ENCODE data around the gene STK32C.

DNA sequence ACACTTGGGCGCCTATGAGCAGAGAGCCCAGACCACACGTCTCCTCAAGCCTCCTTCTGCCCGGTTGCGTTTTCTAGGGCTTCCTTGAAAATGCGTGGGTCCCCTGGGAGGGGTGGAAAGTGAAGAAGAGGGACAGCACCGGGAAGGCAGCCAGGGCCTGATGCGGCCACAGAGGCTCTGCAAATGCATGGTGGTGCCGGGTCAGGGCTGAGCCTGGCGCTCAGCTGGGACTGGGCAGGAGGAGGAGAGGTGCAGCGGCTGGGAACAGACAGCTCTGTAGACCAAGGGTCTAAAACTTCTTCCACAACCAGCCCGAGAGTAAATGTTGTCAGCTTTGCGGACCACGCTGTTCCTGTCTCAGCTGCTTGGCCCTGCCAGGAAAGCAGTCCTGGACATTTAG lies 119.4 kb downstream of the STK32C start:
- TF ChIP-seq, protein P1, sequence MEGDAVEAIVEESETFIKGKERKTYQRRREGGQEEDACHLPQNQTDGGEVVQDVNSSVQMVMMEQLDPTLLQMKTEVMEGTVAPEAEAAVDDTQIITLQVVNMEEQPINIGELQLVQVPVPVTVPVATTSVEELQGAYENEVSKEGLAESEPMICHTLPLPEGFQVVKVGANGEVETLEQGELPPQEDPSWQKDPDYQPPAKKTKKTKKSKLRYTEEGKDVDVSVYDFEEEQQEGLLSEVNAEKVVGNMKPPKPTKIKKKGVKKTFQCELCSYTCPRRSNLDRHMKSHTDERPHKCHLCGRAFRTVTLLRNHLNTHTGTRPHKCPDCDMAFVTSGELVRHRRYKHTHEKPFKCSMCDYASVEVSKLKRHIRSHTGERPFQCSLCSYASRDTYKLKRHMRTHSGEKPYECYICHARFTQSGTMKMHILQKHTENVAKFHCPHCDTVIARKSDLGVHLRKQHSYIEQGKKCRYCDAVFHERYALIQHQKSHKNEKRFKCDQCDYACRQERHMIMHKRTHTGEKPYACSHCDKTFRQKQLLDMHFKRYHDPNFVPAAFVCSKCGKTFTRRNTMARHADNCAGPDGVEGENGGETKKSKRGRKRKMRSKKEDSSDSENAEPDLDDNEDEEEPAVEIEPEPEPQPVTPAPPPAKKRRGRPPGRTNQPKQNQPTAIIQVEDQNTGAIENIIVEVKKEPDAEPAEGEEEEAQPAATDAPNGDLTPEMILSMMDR (IDR thresholded peaks at IDR 0.05), result no peak
- no peak for TF ChIP-seq CHD2 (IDR thresholded peaks at IDR 0.05; ENCODE audit: low read length, partially characterized antibody)
- TF ChIP-seq, protein P2, sequence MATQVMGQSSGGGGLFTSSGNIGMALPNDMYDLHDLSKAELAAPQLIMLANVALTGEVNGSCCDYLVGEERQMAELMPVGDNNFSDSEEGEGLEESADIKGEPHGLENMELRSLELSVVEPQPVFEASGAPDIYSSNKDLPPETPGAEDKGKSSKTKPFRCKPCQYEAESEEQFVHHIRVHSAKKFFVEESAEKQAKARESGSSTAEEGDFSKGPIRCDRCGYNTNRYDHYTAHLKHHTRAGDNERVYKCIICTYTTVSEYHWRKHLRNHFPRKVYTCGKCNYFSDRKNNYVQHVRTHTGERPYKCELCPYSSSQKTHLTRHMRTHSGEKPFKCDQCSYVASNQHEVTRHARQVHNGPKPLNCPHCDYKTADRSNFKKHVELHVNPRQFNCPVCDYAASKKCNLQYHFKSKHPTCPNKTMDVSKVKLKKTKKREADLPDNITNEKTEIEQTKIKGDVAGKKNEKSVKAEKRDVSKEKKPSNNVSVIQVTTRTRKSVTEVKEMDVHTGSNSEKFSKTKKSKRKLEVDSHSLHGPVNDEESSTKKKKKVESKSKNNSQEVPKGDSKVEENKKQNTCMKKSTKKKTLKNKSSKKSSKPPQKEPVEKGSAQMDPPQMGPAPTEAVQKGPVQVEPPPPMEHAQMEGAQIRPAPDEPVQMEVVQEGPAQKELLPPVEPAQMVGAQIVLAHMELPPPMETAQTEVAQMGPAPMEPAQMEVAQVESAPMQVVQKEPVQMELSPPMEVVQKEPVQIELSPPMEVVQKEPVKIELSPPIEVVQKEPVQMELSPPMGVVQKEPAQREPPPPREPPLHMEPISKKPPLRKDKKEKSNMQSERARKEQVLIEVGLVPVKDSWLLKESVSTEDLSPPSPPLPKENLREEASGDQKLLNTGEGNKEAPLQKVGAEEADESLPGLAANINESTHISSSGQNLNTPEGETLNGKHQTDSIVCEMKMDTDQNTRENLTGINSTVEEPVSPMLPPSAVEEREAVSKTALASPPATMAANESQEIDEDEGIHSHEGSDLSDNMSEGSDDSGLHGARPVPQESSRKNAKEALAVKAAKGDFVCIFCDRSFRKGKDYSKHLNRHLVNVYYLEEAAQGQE (IDR thresholded peaks at IDR 0.05), result no peak
- TF ChIP-seq POLR2A (IDR thresholded peaks at IDR 0.05; ENCODE audit: low read length), result no peak

Data from A549 (cell line).